ENCODE results near the gene CCDC107. TPM values are rescaled to one million over a fixed set of nuclear protein-coding genes. Genes with fewer than 3 reads are reported as not detected.

The CCDC107 gene
- total and polyA plus RNA-seq, 2 of the 13 experiments (the other 11 are each of a cell fraction or from before 2014, with no cell fraction given): 7.1 to 15.2 TPM

DNA sequence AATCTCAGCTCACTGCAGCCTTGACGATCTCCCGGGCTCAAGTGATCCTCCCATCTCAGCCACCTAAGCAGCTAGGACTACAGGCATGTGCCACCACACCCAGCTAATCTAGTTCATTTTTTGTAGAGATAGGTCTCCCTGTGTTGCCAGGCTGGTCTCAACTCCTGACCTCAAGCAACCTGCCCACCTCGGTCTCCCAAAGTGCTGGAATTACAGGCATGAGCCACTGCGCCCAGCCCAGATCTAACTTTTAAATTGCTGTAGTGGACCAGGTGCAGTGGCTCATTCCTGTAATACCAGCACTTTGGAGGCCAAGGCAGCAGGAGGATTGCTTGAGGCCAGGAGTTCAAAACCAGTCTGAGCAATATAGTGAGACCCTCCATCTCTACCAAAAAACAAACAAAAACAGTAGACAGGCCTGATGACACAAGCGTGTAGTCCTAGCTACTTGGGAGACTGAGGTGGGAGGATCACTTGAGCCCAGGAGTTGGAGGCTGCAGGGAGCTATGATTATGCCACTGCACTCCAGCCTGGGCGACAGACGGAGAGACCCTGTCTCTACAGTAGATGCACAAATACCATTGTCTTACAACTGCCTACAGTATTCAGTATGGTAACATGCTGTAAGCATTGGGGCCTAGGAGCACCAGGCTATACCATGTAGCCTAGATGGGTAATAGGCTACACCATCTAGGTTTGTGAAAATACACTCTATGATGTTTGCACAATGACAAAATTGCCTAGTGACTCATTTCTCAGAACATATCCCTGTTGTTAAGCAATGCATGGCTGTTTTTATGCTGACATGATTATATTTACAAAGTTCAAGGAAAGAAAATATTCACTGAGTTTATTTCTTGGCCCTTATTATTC lies 5.9 kb upstream of the CCDC107 start (continued):
- no peak for TF ChIP-seq ZNF687 (CRISPR knock-in tag; IDR thresholded peaks at IDR 0.05)
- TF ChIP-seq ZNF44 (CRISPR knock-in tag; IDR thresholded peaks at IDR 0.05): no peak
- peak; percentile 30; the same call in 1 of the 2 replicates for TF ChIP-seq CREM (IDR thresholded peaks at IDR 0.05)
- TF ChIP-seq CREM (CRISPR knock-in tag; IDR thresholded peaks at IDR 0.05): no peak
- TF ChIP-seq SAP130 (CRISPR knock-in tag; IDR thresholded peaks at IDR 0.05; ENCODE audit: low read depth): peak; percentile 61
- no peak for TF ChIP-seq TGIF2 (CRISPR knock-in tag; IDR thresholded peaks at IDR 0.05)
- no peak for TF ChIP-seq REXO4 (CRISPR knock-in tag; IDR thresholded peaks at IDR 0.05; ENCODE audit: borderline replicate concordance)
- no peak for TF ChIP-seq CCDC6 (CRISPR knock-in tag; IDR thresholded peaks at IDR 0.05)
- TF ChIP-seq ZNF282 (IDR thresholded peaks at IDR 0.05; ENCODE audit: partially characterized antibody): no peak
- no peak for TF ChIP-seq ZNF564 (CRISPR knock-in tag; IDR thresholded peaks at IDR 0.05)
- TF ChIP-seq ZNF646 (CRISPR knock-in tag; IDR thresholded peaks at IDR 0.05): no peak; the same call in 1 of the 2 replicates
- TF ChIP-seq MEIS2 (CRISPR knock-in tag; IDR thresholded peaks at IDR 0.05): no peak
- TF ChIP-seq PBX3 (CRISPR knock-in tag; IDR thresholded peaks at IDR 0.05; ENCODE audit: borderline replicate concordance): no peak
- no peak for TF ChIP-seq ZNF652 (CRISPR knock-in tag; IDR thresholded peaks at IDR 0.05; ENCODE audit: borderline replicate concordance, low read depth)
- no peak for TF ChIP-seq JUN (CRISPR knock-in tag; IDR thresholded peaks at IDR 0.05)
- no peak for TF ChIP-seq REL (CRISPR knock-in tag; conservative IDR thresholded peaks at IDR 0.05)
- TF ChIP-seq SAFB2 (CRISPR knock-in tag; IDR thresholded peaks at IDR 0.05; ENCODE audit: borderline replicate concordance, low read depth): no peak
- no peak for TF ChIP-seq ZNF350 (CRISPR knock-in tag; IDR thresholded peaks at IDR 0.05; ENCODE audit: borderline replicate concordance, low read depth)
- TF ChIP-seq ZNF24 (IDR thresholded peaks at IDR 0.05): no peak
